Fibroblast of lung (primary cell): ENCODE data around the gene TMUB1.

Experiments
- EZH2 ChIP-seq: IDR thresholded peaks from 2 replicates; pipeline ENCODE4 v1.5.1; 2012; ENCODE audit warnings: low read length, control low read depth, mild to moderate bottlenecking; ENCODE audit errors: missing control alignments
- TF ChIP-seq, protein P1 (sequence below), 2 donors: IDR thresholded peaks in 1 of 2; conservative IDR thresholded peaks in 1 of 2; 1 replicate in 1 of 2; 2 replicates in 1 of 2; pipeline ENCODE4 v1.5.1; 2011 to 2012; ENCODE audit warnings: low read length in 2 of 2, control low read depth in 1 of 2, inconsistent platforms in 1 of 2, low read depth in 1 of 2, mild to moderate bottlenecking in 1 of 2

DNA sequence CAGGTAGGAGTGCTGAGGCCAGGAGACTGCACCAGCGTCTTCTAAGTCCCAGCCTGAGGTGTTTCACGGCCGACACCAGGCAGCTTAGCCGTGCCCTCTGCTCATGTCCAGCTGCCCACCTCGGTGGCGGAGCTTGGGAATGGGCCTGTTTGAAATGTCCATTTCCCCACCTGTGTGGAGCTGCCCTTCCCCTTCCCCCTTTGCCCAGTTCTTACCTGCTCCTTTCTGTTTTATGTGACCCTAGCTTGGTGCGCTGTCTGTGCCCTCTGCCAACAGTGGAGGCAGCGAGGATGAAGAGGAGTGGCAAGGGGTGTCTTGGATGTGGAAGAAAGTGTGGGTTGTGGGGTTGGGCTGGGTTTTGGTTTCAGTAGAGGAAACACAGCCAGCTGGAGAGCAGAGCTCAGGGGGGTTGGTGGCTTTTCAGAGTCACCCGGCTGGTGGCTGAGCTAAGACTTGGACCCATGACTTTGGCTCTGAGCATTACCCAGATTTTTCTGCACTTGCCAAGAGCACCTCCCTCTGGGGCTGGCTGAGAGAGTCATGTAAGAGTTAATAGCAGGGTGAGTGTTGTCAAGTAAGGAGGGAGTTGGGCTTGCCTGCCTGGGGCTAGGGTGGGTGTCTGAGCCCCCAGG lies 46.8 kb upstream of the TMUB1 start:
- TF ChIP-seq, protein P1, sequence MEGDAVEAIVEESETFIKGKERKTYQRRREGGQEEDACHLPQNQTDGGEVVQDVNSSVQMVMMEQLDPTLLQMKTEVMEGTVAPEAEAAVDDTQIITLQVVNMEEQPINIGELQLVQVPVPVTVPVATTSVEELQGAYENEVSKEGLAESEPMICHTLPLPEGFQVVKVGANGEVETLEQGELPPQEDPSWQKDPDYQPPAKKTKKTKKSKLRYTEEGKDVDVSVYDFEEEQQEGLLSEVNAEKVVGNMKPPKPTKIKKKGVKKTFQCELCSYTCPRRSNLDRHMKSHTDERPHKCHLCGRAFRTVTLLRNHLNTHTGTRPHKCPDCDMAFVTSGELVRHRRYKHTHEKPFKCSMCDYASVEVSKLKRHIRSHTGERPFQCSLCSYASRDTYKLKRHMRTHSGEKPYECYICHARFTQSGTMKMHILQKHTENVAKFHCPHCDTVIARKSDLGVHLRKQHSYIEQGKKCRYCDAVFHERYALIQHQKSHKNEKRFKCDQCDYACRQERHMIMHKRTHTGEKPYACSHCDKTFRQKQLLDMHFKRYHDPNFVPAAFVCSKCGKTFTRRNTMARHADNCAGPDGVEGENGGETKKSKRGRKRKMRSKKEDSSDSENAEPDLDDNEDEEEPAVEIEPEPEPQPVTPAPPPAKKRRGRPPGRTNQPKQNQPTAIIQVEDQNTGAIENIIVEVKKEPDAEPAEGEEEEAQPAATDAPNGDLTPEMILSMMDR (conservative IDR thresholded peaks at IDR 0.05 in 1 of 2, IDR thresholded peaks at IDR 0.05 in 1 of 2; ENCODE audit: low read depth in 1 of 2, low read length in 2 of 2), result no peak
- TF ChIP-seq EZH2, result no peak
